Myocyte (in vitro differentiated cells): Measurements from ENCODE around the gene CHADL. TPM values are rescaled to one million over a fixed set of nuclear protein-coding genes. Genes with fewer than 3 reads are reported as not detected.
"Not testable (repeated sequence)": the region's sequence is repeated elsewhere in the genome, so short reads cannot be mapped to it uniquely, and the experiment has no call there.

Source experiments
- DNase-seq: peaks from one replicate; pipeline ENCODE4 v3.0.0-alpha.2; 2012; ENCODE audit warnings: low read depth
- microRNA-seq: library from miRNA; unstranded; fragments of <30 nt; microRNA quantifications from one replicate; pipeline ENCODE4, GENCODE V29; 2016
- total RNA-seq: library from RNA; depleted of rRNA; stranded (reverse); fragments of >200 nt; gene quantifications from 2 replicates; pipeline ENCODE4 v1.2.3, GENCODE V29; 2014

Gene CHADL
- total RNA-seq, 1 donor from 2014 or later, result 4.0 TPM

DNA sequence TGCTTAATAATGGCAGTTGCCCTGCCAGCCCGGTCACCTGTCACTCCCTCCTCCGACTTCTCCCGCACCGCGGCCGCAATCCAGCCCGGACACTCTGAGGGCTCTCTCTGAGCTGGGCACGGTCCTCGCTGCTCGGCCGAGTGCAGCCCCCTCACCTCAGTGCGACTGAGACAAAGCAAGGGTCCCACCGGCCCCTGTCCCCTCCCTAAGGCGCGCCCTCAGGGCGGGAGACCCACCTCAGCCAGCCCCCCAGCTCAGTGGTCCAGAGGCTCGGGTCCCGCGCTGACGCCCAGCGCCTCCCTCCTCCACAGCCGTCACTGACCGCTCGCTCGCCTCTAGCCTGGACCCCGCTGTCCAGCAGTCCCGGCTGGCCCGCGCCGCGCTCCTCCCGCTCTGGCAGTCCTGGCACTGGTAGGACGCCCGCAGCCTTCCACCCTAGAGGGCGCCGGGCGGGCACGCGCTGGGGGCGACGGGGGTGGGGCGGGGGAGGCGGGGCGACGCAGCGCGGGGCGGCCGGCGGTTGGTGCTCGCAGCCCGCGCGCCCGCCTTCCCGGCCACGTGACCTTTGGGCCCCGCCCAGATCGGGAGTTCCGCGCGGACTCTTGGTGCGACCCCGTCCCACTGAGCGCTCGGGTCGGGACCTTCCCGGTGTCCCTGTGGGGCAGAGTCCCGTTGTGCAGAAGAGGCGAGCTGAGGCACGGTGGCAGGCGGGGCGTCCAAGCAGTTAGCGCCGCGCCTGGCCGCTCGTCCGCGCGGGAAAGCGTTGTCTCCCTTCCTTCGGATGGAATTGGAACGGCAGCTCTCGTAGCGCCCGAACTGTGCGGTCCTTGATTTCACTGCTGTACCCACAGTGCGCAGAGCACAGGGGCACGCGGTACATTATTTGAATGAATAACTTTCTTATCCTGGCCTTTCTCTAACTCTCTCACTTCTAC is 43.4 kb downstream of the CHADL start:
- peak; percentile 75 for DNase-seq

DNA sequence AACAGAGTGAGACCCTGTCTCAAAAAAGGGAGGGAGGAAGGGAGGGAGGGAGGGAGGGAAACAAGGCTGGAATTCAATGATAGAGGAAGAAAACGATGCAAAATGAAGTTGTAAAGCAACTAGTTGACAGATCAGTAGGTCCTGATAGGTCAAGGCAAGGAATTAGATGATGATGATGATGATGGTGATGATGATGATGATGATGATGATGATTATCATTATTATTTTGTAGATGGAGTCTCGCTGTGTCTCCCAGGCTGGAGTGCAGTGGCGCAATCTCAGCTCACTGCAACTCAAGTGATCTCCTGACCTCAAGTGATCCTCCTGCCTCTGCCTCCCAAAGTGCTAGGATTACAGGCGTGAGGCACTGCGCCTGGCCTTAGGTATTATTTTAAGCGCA is 46.9 kb downstream of the CHADL start:
- DNase-seq, result no peak

DNA sequence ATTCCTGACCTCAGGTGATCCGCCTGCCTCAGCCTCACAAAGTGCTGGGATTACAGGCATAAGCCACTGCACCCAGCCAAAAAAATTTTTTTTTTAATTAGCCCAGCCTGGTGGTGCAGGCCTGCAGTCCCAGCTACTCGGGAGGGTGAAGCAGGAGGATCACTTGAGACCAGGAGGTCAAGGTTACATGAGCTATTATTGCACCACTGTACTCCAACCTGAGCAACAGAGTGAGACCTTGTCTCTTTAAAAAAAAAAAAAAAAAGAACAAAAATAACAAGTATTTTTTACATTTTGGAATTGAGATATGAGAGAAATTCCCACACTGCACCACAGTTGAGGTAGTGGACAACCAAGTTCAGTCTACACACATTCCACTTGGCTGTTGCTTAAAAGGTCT is 49.3 kb downstream of the CHADL start:
- DNase-seq, result no peak

DNA sequence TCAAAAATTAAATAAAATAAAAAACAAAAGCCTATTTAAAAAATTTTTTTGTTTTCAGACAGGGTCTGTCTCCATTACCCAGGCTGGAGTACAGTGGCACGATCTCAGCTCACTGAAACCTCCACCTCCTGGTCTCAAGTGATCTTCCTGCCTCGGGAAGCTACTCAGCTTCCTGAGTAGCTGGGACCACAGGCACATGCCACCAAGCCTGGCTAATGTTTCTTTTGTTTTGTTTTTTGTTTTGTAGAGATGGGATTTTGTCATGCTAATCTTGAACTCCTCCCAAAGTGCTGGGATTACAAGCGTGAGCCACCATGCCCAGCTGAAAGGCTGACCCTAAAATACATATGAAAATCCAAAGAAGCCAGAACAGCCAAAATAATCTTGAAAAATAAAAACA is 56.1 kb downstream of the CHADL start:
- peak; percentile 2 for DNase-seq

DNA sequence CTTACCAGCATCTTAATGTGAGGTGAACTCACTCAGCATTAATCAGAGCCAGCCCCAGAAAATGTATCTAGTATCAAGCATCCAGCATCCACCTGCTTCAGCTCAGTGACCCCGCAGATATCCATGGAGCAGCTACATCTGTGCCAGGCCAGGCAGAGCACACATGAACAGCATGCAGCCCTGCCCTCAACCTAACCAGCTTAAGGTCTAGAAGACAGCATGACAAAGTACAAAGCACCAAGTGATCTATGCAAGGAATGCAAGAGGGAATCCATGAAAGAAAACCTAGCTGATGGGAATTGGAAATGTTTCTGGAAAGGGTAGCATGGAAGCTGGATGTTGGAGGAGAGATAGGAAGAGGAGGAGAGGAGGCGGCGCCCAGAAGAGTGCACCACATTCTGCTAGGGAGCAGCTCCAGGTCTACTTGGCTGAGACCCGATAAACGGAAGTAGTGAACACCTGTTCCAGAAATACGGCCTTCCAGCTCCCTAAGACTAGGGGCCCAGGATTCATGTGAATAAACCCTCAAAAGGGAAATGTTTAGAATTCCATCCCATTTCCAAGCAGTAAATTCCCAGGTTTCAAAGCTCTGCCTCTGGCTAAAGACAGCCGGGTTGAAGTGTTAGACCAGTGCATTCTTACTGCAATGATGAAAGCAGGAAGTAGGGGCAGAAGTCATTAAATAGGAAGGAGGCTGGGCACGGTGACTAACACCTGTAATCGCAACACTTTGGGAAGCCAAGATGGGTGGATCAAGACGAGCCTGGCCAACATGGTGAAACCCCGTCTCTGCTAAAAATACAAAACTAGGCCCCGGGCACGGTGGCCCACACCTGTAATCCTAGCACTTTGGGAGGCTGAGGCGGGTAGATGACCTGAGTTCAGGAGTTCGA is 59.1 kb downstream of the CHADL start:
- peak; percentile 5 for DNase-seq

DNA sequence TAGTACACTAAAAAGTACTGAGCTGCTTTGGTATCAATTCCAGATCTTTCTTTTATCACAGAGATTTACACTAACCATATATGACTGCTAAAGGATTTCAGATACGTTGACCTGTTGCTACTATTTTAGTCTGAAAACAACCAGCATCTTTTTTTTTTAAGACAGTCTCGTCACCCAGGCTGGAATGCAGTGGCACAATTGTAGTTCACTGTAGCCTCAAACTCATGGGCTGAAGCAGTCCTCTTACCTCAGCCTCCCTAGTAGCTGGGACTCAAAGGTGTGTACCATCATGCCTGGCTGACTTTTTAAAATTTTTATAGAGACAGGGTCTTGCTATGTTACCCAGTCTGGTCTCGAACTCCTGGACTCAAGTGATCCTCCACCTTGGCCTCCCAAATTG is 59.8 kb downstream of the CHADL start:
- DNase-seq, result no peak

DNA sequence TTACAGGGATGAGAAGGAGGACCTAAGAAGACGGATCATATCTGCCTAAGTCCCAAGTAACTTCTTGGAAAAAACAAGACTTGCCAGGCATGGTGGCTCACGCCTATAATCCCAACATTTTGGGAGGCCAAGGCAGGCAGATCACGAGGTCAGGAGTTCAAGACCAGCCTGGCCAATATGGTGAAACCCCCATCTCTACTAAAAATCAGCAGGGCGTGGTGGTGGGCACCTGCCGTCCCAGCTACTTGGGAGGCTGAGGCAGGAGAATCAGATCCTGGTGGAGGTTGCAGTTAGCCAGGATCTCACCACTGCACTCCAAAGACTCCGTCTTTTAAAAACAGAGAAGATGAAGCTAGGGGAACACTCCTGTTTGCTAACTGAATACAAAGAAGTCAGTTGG is 60.4 kb downstream of the CHADL start:
- DNase-seq, result not testable (repeated sequence)

Small RNA genes lying within 50 kb of the gene (microRNA-seq; reads per million reads assigned to microRNA genes)
- gene MIR6889, result not detected

Other genes with a start within 250 kb of the CHADL start
- gene EP300, start 148.3 kb downstream of the CHADL start, total RNA-seq, result 30.4 and 41.1 TPM in 2 replicates
- 14.5 and 17.7 TPM in 2 replicates for gene L3MBTL2, start 35.6 kb downstream of the CHADL start, total RNA-seq
- 58.5 and 82.0 TPM in 2 replicates for gene RANGAP1, start 45.3 kb upstream of the CHADL start, total RNA-seq
- 44.3 and 49.7 TPM in 2 replicates for gene ZC3H7B, start 60.6 kb upstream of the CHADL start, total RNA-seq
- gene TEF, start 141.0 kb upstream of the CHADL start, total RNA-seq, result 10.3 and 10.5 TPM in 2 replicates
- gene TOB2, start 205.9 kb upstream of the CHADL start, total RNA-seq, result 21.4 and 26.2 TPM in 2 replicates
- 40.0 and 47.2 TPM in 2 replicates for gene PHF5A, start 227.8 kb upstream of the CHADL start, total RNA-seq
- 107 and 122 TPM in 2 replicates for gene ACO2, start 228.2 kb upstream of the CHADL start, total RNA-seq